ENCODE measurements around the gene COMT. TPM values are rescaled to one million over a fixed set of nuclear protein-coding genes. Genes with fewer than 3 reads are reported as not detected.

The COMT gene
- total and polyA plus RNA-seq, 2 experiments from 2014 or later = 29.6 to 29.8 TPM

- TF ChIP-seq CREB1 (CRISPR knock-in tag; IDR thresholded peaks at IDR 0.05; ENCODE audit: low read depth) (no peak), EZH2phosphoT487 (IDR thresholded peaks at IDR 0.05; ENCODE audit: unreplicated experiment) (no peak), JUNB (IDR thresholded peaks at IDR 0.05; ENCODE audit: unreplicated experiment) (no peak), NANOG (IDR thresholded peaks at IDR 0.05; ENCODE audit: borderline replicate concordance) (no peak), ZNF114 (CRISPR knock-in tag; IDR thresholded peaks at IDR 0.05) (no peak), POLR2AphosphoS5 (IDR thresholded peaks at IDR 0.05; ENCODE audit: low read depth) (no peak), STAT1 (IDR thresholded peaks at IDR 0.05; ENCODE audit: unreplicated experiment) (no peak), ZNF462 (CRISPR knock-in tag; IDR thresholded peaks at IDR 0.05) (no peak), ZNF331 (CRISPR knock-in tag; IDR thresholded peaks at IDR 0.05; ENCODE audit: low read depth) (no peak), EZH2 (IDR thresholded peaks at IDR 0.05; ENCODE audit: low read depth, unreplicated experiment) (no peak), CTCF (conservative IDR thresholded peaks at IDR 0.05; ENCODE audit: low read depth in 2 of 2) (no peak), ETS1 (IDR thresholded peaks at IDR 0.05) (no peak), REST (IDR thresholded peaks at IDR 0.05; ENCODE audit: unreplicated experiment) (no peak)
- H3K4me3 ChIP-seq = no peak overlapping the region
- Mint-ChIP-seq H3K27ac (no peak overlapping the region), H3K9me3 (no peaks in the 10 kb centered on the region), H3K4me3 (no peak overlapping the region), H3K36me3 (ENCODE audit: low read depth) (no peaks in the 10 kb centered on the region), H3K27me3 (ENCODE audit: insufficient read depth, low read depth, poor library complexity) (peaks cover 9% of the 10 kb centered on the region), H3K4me1 (peaks cover 3% of the 10 kb centered on the region; the same call in 2 of the 3 replicates)
- no peak for ATAC-seq
- peaks cover 8% of the 10 kb centered on the region; the same call in 1 of the 2 replicates for H3K4me1 ChIP-seq (ENCODE audit: insufficient read depth)
- no peak overlapping the region for H3K4me2 ChIP-seq
- DNase-seq (ENCODE audit: low spot score) = no peak
- no peaks in the 10 kb centered on the region for H3F3A ChIP-seq (replicated peaks; ENCODE audit: low read depth)
- H3K27ac ChIP-seq (ENCODE audit: low read depth) = no peak overlapping the region
- H3K27me3 ChIP-seq (ENCODE audit: insufficient read depth) = no peaks in the 10 kb centered on the region
- no peaks in the 10 kb centered on the region for H4K20me1 ChIP-seq (replicated peaks; ENCODE audit: insufficient read depth)
- H3K9me2 ChIP-seq (ENCODE audit: insufficient read depth) = no peaks in the 10 kb centered on the region
- H2AFZ ChIP-seq = no peak overlapping the region
- no peaks in the 10 kb centered on the region for H3K36me3 ChIP-seq (ENCODE audit: insufficient read depth)
- H3K79me2 ChIP-seq (replicated peaks; ENCODE audit: insufficient read depth) = peaks cover 9% of the 10 kb centered on the region
Observed at GRCh38 chr22:19989725-19990067, 48.1 kb downstream of the COMT start.

Data from GM23338 (cell line).